ENCODE results near the gene GABBR2. TPM values are rescaled to one million over a fixed set of nuclear protein-coding genes. Genes with fewer than 3 reads are reported as not detected.

Gene GABBR2
- total RNA-seq, 1 experiment from 2014 or later, result not detected

- ChIA-PET CTCF (no interaction called here), POLR2A (ENCODE audit: low non-redundant PET) (no interaction called here)
- Histone ChIP-seq H3K27ac (ENCODE audit: low read depth, low read length, poor library complexity, severe bottlenecking) (no peak overlapping the region), H3K4me1 (ENCODE audit: insufficient read depth, low read length, poor library complexity, severe bottlenecking) (peaks cover 16% of the 10 kb centered on the region), H3K4me3 (ENCODE audit: low read depth, low read length, poor library complexity, severe bottlenecking) (no peak overlapping the region), H3K27me3 (replicated peaks; ENCODE audit: insufficient read depth, low read depth, low read length, poor library complexity) (no peaks in the 10 kb centered on the region), H3K36me3 (ENCODE audit: insufficient read depth, low read length, poor library complexity, severe bottlenecking) (no peaks in the 10 kb centered on the region), H3K9me3 (ENCODE audit: low read depth, low read length, poor library complexity, severe bottlenecking) (no peaks in the 10 kb centered on the region)
- intact Hi-C loops (cut with micrococcal nuclease; ENCODE audit: unreplicated experiment), result no loop called here
- DNase-seq (ENCODE audit: low spot score), result no peak
- TF ChIP-seq CTCF (conservative IDR thresholded peaks at IDR 0.05; ENCODE audit: low read depth, low read length) (no peak), EZH2 (IDR thresholded peaks at IDR 0.05; ENCODE audit: borderline replicate concordance, low read depth, low read length, poor library complexity, severe bottlenecking) (no peak)
- BruUV-seq (replicated peaks), result no TSS peak
Measured at GRCh38 chr9:98253565-98253964, 455.2 kb downstream of the GABBR2 start.

GRCh38 chr9:98251551-98251950 is 457.2 kb downstream of the GABBR2 start:
- DNase-seq (ENCODE audit: low spot score), result peak; percentile 78
- Histone ChIP-seq H3K4me1 (ENCODE audit: insufficient read depth, low read length, poor library complexity, severe bottlenecking) (peaks cover 10% of the 10 kb centered on the region), H3K4me3 (ENCODE audit: low read depth, low read length, poor library complexity, severe bottlenecking) (no peak overlapping the region), H3K27me3 (replicated peaks; ENCODE audit: insufficient read depth, low read depth, low read length, poor library complexity) (no peaks in the 10 kb centered on the region), H3K9me3 (ENCODE audit: low read depth, low read length, poor library complexity, severe bottlenecking) (no peaks in the 10 kb centered on the region), H3K27ac (ENCODE audit: low read depth, low read length, poor library complexity, severe bottlenecking) (no peak overlapping the region), H3K36me3 (ENCODE audit: insufficient read depth, low read length, poor library complexity, severe bottlenecking) (no peaks in the 10 kb centered on the region)
- CTCF ChIA-PET, result no interaction called here
- TF ChIP-seq EZH2 (IDR thresholded peaks at IDR 0.05; ENCODE audit: borderline replicate concordance, low read depth, low read length, poor library complexity, severe bottlenecking) (no peak), CTCF (conservative IDR thresholded peaks at IDR 0.05; ENCODE audit: low read depth, low read length) (no peak)
- no TSS peak for BruUV-seq (replicated peaks)
- intact Hi-C loops (cut with micrococcal nuclease; ENCODE audit: unreplicated experiment), result no loop called here
- POLR2A ChIA-PET (ENCODE audit: low non-redundant PET), result no interaction called here

- intact Hi-C loops (cut with micrococcal nuclease; ENCODE audit: unreplicated experiment), result no loop called here
- Histone ChIP-seq H3K27me3 (replicated peaks; ENCODE audit: insufficient read depth, low read depth, low read length, poor library complexity) (no peaks in the 10 kb centered on the region), H3K4me3 (ENCODE audit: low read depth, low read length, poor library complexity, severe bottlenecking) (no peak overlapping the region), H3K27ac (ENCODE audit: low read depth, low read length, poor library complexity, severe bottlenecking) (no peak overlapping the region), H3K9me3 (ENCODE audit: low read depth, low read length, poor library complexity, severe bottlenecking) (no peaks in the 10 kb centered on the region), H3K36me3 (ENCODE audit: insufficient read depth, low read length, poor library complexity, severe bottlenecking) (no peaks in the 10 kb centered on the region), H3K4me1 (ENCODE audit: insufficient read depth, low read length, poor library complexity, severe bottlenecking) (peaks cover 7% of the 10 kb centered on the region)
- no TSS peak for BruUV-seq (replicated peaks)
- ChIA-PET POLR2A (ENCODE audit: low non-redundant PET) (no interaction called here), CTCF (no interaction called here)
- no peak for DNase-seq (ENCODE audit: low spot score)
- TF ChIP-seq EZH2 (IDR thresholded peaks at IDR 0.05; ENCODE audit: borderline replicate concordance, low read depth, low read length, poor library complexity, severe bottlenecking) (no peak), CTCF (conservative IDR thresholded peaks at IDR 0.05; ENCODE audit: low read depth, low read length) (no peak)
Measured at GRCh38 chr9:98249771-98250170, 459.0 kb downstream of the GABBR2 start.

All from A673 (cell line).